ENCODE measurements around the gene TUBB.
A peak's percentile ranks its signal among the peaks of the same experiment; 100 is the strongest.
"Not testable (repeated sequence)": the region's sequence is repeated elsewhere in the genome, so short reads cannot be mapped to it uniquely, and the experiment has no call there.

TUBB gene

GRCh38 chr6:30722280-30723112 lies 2.3 kb downstream of the TUBB start:
- no peaks in the 10 kb centered on the region for H3K9me3 ChIP-seq (ENCODE audit: low read length)
- peaks cover 24% of the 10 kb centered on the region for H3K79me2 ChIP-seq (ENCODE audit: insufficient read depth, low read length)
- H3K4me3 ChIP-seq (ENCODE audit: low read depth, low read length, poor library complexity, severe bottlenecking) = peak overlapping the region; percentile 100
- H3K9me2 ChIP-seq (ENCODE audit: low read depth, low read length) = no peaks in the 10 kb centered on the region
- peak overlapping the region; percentile 97 for H3K9ac ChIP-seq (ENCODE audit: low read length)
- TF ChIP-seq EZH2 (IDR thresholded peaks at IDR 0.05; ENCODE audit: borderline replicate concordance, low read length) = no peak
- peak; percentile 95 for TF ChIP-seq CTCF (IDR thresholded peaks at IDR 0.05; ENCODE audit: low read length)
- H3K27ac ChIP-seq (ENCODE audit: low read depth, low read length, poor library complexity, severe bottlenecking) = peak overlapping the region; percentile 92
- no peak overlapping the region for H2AFZ ChIP-seq (ENCODE audit: low read length)
- peaks cover 35% of the 10 kb centered on the region for H3F3A ChIP-seq (ENCODE audit: insufficient read depth, low read length)
- peak overlapping the region; percentile 88 for H3K4me2 ChIP-seq (ENCODE audit: low read length)
- H3K27me3 ChIP-seq (ENCODE audit: insufficient read depth, low read length) = no peaks in the 10 kb centered on the region
- H4K20me1 ChIP-seq (ENCODE audit: insufficient read depth, low read length) = no peaks in the 10 kb centered on the region
- H3K36me3 ChIP-seq (ENCODE audit: insufficient read depth, low read length) = peaks cover 55% of the 10 kb centered on the region
- H3K4me1 ChIP-seq (ENCODE audit: insufficient read depth, low read length, severe bottlenecking) = peaks cover 34% of the 10 kb centered on the region

- Histone ChIP-seq H3K79me2 (ENCODE audit: insufficient read depth, low read length) (peaks cover 24% of the 10 kb centered on the region), H3F3A (ENCODE audit: insufficient read depth, low read length) (peaks cover 39% of the 10 kb centered on the region), H3K4me1 (ENCODE audit: insufficient read depth, low read length, severe bottlenecking) (peaks cover 33% of the 10 kb centered on the region), H3K4me2 (ENCODE audit: low read length) (peak overlapping the region; percentile 88), H3K4me3 (ENCODE audit: low read depth, low read length, poor library complexity, severe bottlenecking) (peak overlapping the region; percentile 100), H3K9ac (ENCODE audit: low read length) (peak overlapping the region; percentile 49), H3K36me3 (ENCODE audit: insufficient read depth, low read length) (peaks cover 58% of the 10 kb centered on the region), H3K27ac (ENCODE audit: low read depth, low read length, poor library complexity, severe bottlenecking) (peak overlapping the region; percentile 39)
- not testable (repeated sequence) for H3K27me3 ChIP-seq (ENCODE audit: insufficient read depth, low read length); H3K9me3 ChIP-seq (ENCODE audit: low read length); H3K9me2 ChIP-seq (ENCODE audit: low read depth, low read length); H4K20me1 ChIP-seq (ENCODE audit: insufficient read depth, low read length); H2AFZ ChIP-seq (ENCODE audit: low read length)
Measured at GRCh38 chr6:30723159-30723842, 3.1 kb downstream of the TUBB start.

GRCh38 chr6:30723843-30724741 lies 3.9 kb downstream of the TUBB start:
- not testable (repeated sequence) for H3K9me3 ChIP-seq (ENCODE audit: low read length); H2AFZ ChIP-seq (ENCODE audit: low read length); H3K27ac ChIP-seq (ENCODE audit: low read depth, low read length, poor library complexity, severe bottlenecking); H3K9me2 ChIP-seq (ENCODE audit: low read depth, low read length); H4K20me1 ChIP-seq (ENCODE audit: insufficient read depth, low read length); H3K27me3 ChIP-seq (ENCODE audit: insufficient read depth, low read length); H3K4me3 ChIP-seq (ENCODE audit: low read depth, low read length, poor library complexity, severe bottlenecking); H3K9ac ChIP-seq (ENCODE audit: low read length)
- Histone ChIP-seq H3K36me3 (ENCODE audit: insufficient read depth, low read length) (peaks cover 58% of the 10 kb centered on the region), H3K4me1 (ENCODE audit: insufficient read depth, low read length, severe bottlenecking) (peaks cover 25% of the 10 kb centered on the region), H3K4me2 (ENCODE audit: low read length) (peak overlapping the region; percentile 22; the same call in 1 of the 2 replicates), H3K79me2 (ENCODE audit: insufficient read depth, low read length) (peaks cover 19% of the 10 kb centered on the region), H3F3A (ENCODE audit: insufficient read depth, low read length) (peaks cover 39% of the 10 kb centered on the region)

Measured in OCI-LY1 (cell line).